ENCODE results near the gene SCYGR1. TPM values are rescaled to one million over a fixed set of nuclear protein-coding genes. Genes with fewer than 3 reads are reported as not detected.

Gene SCYGR1
- total RNA-seq, 1 experiment from 2014 or later, result not detected

GRCh38 chr2:227344231-227344630 is 43.5 kb downstream of the SCYGR1 start:
- in situ Hi-C loops (cut with HindIII; ENCODE audit: low pct_unique_long_range_greater_than_20kb, low sequenced_read_pairs), result no loop called here

DNA sequence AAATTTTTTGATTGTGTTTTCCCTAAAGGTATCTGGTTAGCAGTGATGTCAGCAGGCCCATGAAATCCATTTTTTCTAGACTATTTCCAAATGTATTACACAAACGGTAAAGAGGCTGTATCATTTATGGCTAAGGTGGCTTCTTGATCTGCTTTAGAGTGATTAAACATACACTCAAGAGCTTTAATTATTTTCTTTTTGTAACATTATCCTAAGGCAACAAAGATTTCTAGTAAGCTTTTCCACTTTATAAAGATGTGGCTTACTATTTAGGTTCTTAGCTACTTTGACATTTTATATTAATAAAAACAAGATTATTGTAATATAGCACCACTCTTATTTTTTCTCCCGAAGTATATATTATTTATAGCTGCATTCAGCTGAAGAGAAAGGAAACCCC is 46.2 kb downstream of the SCYGR1 start:
- in situ Hi-C loops (cut with HindIII; ENCODE audit: low pct_unique_long_range_greater_than_20kb, low sequenced_read_pairs), result no loop called here
- no peak for DNase-seq (ENCODE audit: low read depth)

More at GRCh38 chr2:227344231-227344630, 43.5 kb downstream of the SCYGR1 start:
- DNase-seq (ENCODE audit: low read depth), result no peak

GRCh38 chr2:227340106-227340505 is 47.6 kb downstream of the SCYGR1 start:
- DNase-seq (ENCODE audit: low read depth), result no peak
- in situ Hi-C loops (cut with HindIII; ENCODE audit: low pct_unique_long_range_greater_than_20kb, low sequenced_read_pairs), result no loop called here

- DNase-seq (ENCODE audit: low read depth), result peak; percentile 89
- in situ Hi-C loops (cut with HindIII; ENCODE audit: low pct_unique_long_range_greater_than_20kb, low sequenced_read_pairs), result no loop called here
Observed at GRCh38 chr2:227339098-227339599, 48.6 kb downstream of the SCYGR1 start.

Other genes starting within 250 kb of the SCYGR1 start
- gene COL4A4, start 223.7 kb downstream of the SCYGR1 start, total RNA-seq (2014; rRNA removed; shearing (Covaris generic); ENCODE audit: low replicate concordance), result 3.3 and 6.3 TPM in 2 replicates
- 3.4 and 3.9 TPM in 2 replicates for gene COL4A3, start 223.3 kb downstream of the SCYGR1 start, total RNA-seq (2014; rRNA removed; shearing (Covaris generic); ENCODE audit: low replicate concordance)
- gene MFF, start 62.7 kb downstream of the SCYGR1 start, total RNA-seq (2014; rRNA removed; shearing (Covaris generic); ENCODE audit: low replicate concordance), result 118 and 196 TPM in 2 replicates
- gene TM4SF20, start 8.6 kb downstream of the SCYGR1 start, total RNA-seq (2014; rRNA removed; shearing (Covaris generic); ENCODE audit: low replicate concordance), result not detected in 2 replicates
- gene AGFG1, start 84.2 kb upstream of the SCYGR1 start, total RNA-seq (2014; rRNA removed; shearing (Covaris generic); ENCODE audit: low replicate concordance), result 38.1 and 64.9 TPM in 2 replicates
- not detected in 2 replicates for gene SCYGR2, start 210.9 kb upstream of the SCYGR1 start, total RNA-seq (2014; rRNA removed; shearing (Covaris generic); ENCODE audit: low replicate concordance)
- not detected in 2 replicates for gene SCYGR3, start 226.9 kb upstream of the SCYGR1 start, total RNA-seq (2014; rRNA removed; shearing (Covaris generic); ENCODE audit: low replicate concordance)
- not detected in 2 replicates for gene SCYGR4, start 229.5 kb upstream of the SCYGR1 start, total RNA-seq (2014; rRNA removed; shearing (Covaris generic); ENCODE audit: low replicate concordance)

All from Caki2 (cell line).